PC-9 (cell line): ENCODE results near the gene PCDHGA5. TPM values are rescaled to one million over a fixed set of nuclear protein-coding genes. Genes with fewer than 3 reads are reported as not detected.
"Not testable (repeated sequence)": the region's sequence is repeated elsewhere in the genome, so short reads cannot be mapped to it uniquely, and the experiment has no call there.

Experiments
- BruUV-seq: library from RNA; stranded (reverse); fragments of 400-500 nt; replicated peaks from 2 replicates; lab custom pipeline; 2021; lab: Mats Ljungman, UMichigan
- CTCF ChIA-PET: fragments of 300-600 bp; sonication (Branson Sonifier 250); formaldehyde crosslinking; loops from one replicate; lab custom pipeline; 2022; ENCODE audit warnings: antibody characterized with exemption; lab: Charles Lee
- POLR2A ChIA-PET: fragments of 300-600 bp; sonication (Branson Sonifier 250); formaldehyde crosslinking; loops from one replicate; lab custom pipeline; 2022; ENCODE audit warnings: antibody characterized with exemption; ENCODE audit not compliant: unreplicated experiment; lab: Charles Lee
- DNase-seq, 2 experiments: peaks; one replicate each; pipeline versions ENCODE4 v3.0.0 to v3.0.0-alpha.2; 2015 to 2022; ENCODE audit warnings: mixed read lengths in 1 of 2
- H2AFZ ChIP-seq: fragments of 200-600 bp; sonication (generic); 2 replicates; pipeline ENCODE4 v1.8.1; 2017; ENCODE audit warnings: antibody characterized with exemption
- H3F3A ChIP-seq: fragments of 200-600 bp; sonication (generic); 2 replicates; pipeline ENCODE4 v1.8.1; 2017; ENCODE audit warnings: antibody characterized with exemption, mild to moderate bottlenecking, low read depth; ENCODE audit not compliant: insufficient read depth
- H3K27ac ChIP-seq: fragments of 200-600 bp; sonication (generic); 2 replicates; pipeline ENCODE4 v1.6.1; 2016; ENCODE audit warnings: mixed run types
- H3K27me3 ChIP-seq: fragments of 200-600 bp; sonication (generic); 2 replicates; pipeline ENCODE4 v1.6.1; 2016; ENCODE audit warnings: low read depth, mixed run types; ENCODE audit not compliant: insufficient read depth
- H3K36me3 ChIP-seq: fragments of 200-600 bp; sonication (generic); 2 replicates; pipeline ENCODE4 v1.6.1; 2016; ENCODE audit warnings: low read depth, mixed run types
- H3K4me1 ChIP-seq: fragments of 200-600 bp; sonication (generic); replicated peaks from 2 replicates; pipeline ENCODE4 v1.6.1; 2016; ENCODE audit warnings: mixed run types; ENCODE audit not compliant: insufficient read depth
- H3K4me2 ChIP-seq: fragments of 200-600 bp; sonication (generic); 2 replicates; pipeline ENCODE4 v1.6.1; 2017; ENCODE audit warnings: mixed run types
- H3K4me3 ChIP-seq: fragments of 200-600 bp; sonication (generic); 2 replicates; pipeline ENCODE4 v1.6.1; 2016; ENCODE audit warnings: mixed run types
- H3K79me2 ChIP-seq: fragments of 200-600 bp; sonication (generic); 2 replicates; pipeline ENCODE4 v1.6.1; 2017; ENCODE audit warnings: low read depth, mixed run types
- H3K9me2 ChIP-seq: fragments of 200-600 bp; sonication (generic); 2 replicates; pipeline ENCODE4 v1.8.1; 2017; ENCODE audit warnings: mild to moderate bottlenecking; ENCODE audit not compliant: insufficient read depth
- H3K9me3 ChIP-seq: fragments of 200-600 bp; sonication (generic); 2 replicates; pipeline ENCODE4 v1.8.1; 2016; ENCODE audit warnings: low read depth; ENCODE audit not compliant: insufficient read depth
- H4K20me1 ChIP-seq: fragments of 200-600 bp; sonication (generic); 2 replicates; pipeline ENCODE4 v1.8.1; 2017; ENCODE audit not compliant: insufficient read depth
- CTCF ChIP-seq: fragments of 200-600 bp; sonication (generic); conservative IDR thresholded peaks from 2 replicates; pipeline ENCODE4 v1.6.1; 2017; ENCODE audit warnings: mixed run types, antibody characterized with exemption, mild to moderate bottlenecking, moderate library complexity
- EZH2 ChIP-seq: fragments of 200-600 bp; sonication (generic); IDR thresholded peaks from 2 replicates; pipeline ENCODE4 v1.8.0; 2017; ENCODE audit warnings: antibody characterized with exemption, low read depth
- intact Hi-C: fragments of 100-400 bp; cut with micrococcal nuclease; formaldehyde crosslinking; loops from one replicate; pipeline ENCODE4 v1.10.0; 2022; ENCODE audit not compliant: unreplicated experiment
- total RNA-seq: library from RNA; stranded (reverse); gene quantifications from 2 replicates; pipeline ENCODE4 v1.2.3, GENCODE V29; 2021

The PCDHGA5 gene
- total RNA-seq, 1 experiment from 2014 or later, result 0.13 TPM

- intact Hi-C loops, result no loop called here
Observed at GRCh38 chr5:141392429-141393198, 28.7 kb downstream of the PCDHGA5 start, which contains the start of gene PCDHGA8. Gene PCDHGA8, plus strand, starts transcription at chr5:141392633. Its CDS starts 181 bp downstream, at chr5:141392814.

GRCh38 chr5:141393267-141393666 is 29.3 kb downstream of the PCDHGA5 start:
- TF ChIP-seq EZH2, result no peak
- Histone ChIP-seq H3F3A (no peaks in the 10 kb centered on the region), H3K4me3 (no peak overlapping the region), H3K9me2 (no peaks in the 10 kb centered on the region), H3K4me1 (no peaks in the 10 kb centered on the region), H3K79me2 (no peaks in the 10 kb centered on the region), H3K4me2 (no peak overlapping the region), H3K27ac (no peak overlapping the region), H3K36me3 (no peaks in the 10 kb centered on the region), H2AFZ (no peak overlapping the region), H3K27me3 (peaks cover 11% of the 10 kb centered on the region; the same call in 1 of the 2 replicates), H4K20me1 (no peaks in the 10 kb centered on the region), H3K9me3 (no peaks in the 10 kb centered on the region)
- DNase-seq, result no peak
- BruUV-seq, result no TSS peak
- intact Hi-C loops, result no loop called here
- CTCF ChIA-PET, result no interaction called here
- POLR2A ChIA-PET, result no interaction called here

More at GRCh38 chr5:141392429-141393198, 28.7 kb downstream of the PCDHGA5 start, which contains the start of gene PCDHGA8:
- Histone ChIP-seq H3K79me2 (no peaks in the 10 kb centered on the region), H4K20me1 (no peaks in the 10 kb centered on the region), H3F3A (no peaks in the 10 kb centered on the region), H2AFZ (no peak within 1 kb of the TSS), H3K36me3 (no peaks in the 10 kb centered on the region), H3K27me3 (peaks cover 12% of the 10 kb centered on the region; the same call in 1 of the 2 replicates), H3K9me3 (no peaks in the 10 kb centered on the region), H3K27ac (no peak within 1 kb of the TSS), H3K4me3 (no peak within 1 kb of the TSS), H3K4me1 (no peaks in the 10 kb centered on the region), H3K9me2 (no peaks in the 10 kb centered on the region), H3K4me2 (no peak within 1 kb of the TSS)
- ChIA-PET CTCF (no interaction called here), POLR2A (no interaction called here)
- TF ChIP-seq EZH2 (no peak), CTCF (peak; percentile 46; the same call in 1 of the 2 replicates)
- no peak for DNase-seq
- no TSS peak for BruUV-seq

- H3K27ac ChIP-seq, H3K79me2 ChIP-seq, POLR2A ChIA-PET, H3K4me2 ChIP-seq, H4K20me1 ChIP-seq, CTCF ChIA-PET, H2AFZ ChIP-seq, H3K9me3 ChIP-seq, H3F3A ChIP-seq, BruUV-seq, H3K4me1 ChIP-seq, H3K4me3 ChIP-seq, H3K9me2 ChIP-seq, H3K36me3 ChIP-seq, DNase-seq, intact Hi-C loops: not testable (repeated sequence)
- H3K27me3 ChIP-seq, result peaks cover 13% of the 10 kb centered on the region; the same call in 1 of the 2 replicates
Observed at GRCh38 chr5:141394401-141395187, 30.6 kb downstream of the PCDHGA5 start.

DNA sequence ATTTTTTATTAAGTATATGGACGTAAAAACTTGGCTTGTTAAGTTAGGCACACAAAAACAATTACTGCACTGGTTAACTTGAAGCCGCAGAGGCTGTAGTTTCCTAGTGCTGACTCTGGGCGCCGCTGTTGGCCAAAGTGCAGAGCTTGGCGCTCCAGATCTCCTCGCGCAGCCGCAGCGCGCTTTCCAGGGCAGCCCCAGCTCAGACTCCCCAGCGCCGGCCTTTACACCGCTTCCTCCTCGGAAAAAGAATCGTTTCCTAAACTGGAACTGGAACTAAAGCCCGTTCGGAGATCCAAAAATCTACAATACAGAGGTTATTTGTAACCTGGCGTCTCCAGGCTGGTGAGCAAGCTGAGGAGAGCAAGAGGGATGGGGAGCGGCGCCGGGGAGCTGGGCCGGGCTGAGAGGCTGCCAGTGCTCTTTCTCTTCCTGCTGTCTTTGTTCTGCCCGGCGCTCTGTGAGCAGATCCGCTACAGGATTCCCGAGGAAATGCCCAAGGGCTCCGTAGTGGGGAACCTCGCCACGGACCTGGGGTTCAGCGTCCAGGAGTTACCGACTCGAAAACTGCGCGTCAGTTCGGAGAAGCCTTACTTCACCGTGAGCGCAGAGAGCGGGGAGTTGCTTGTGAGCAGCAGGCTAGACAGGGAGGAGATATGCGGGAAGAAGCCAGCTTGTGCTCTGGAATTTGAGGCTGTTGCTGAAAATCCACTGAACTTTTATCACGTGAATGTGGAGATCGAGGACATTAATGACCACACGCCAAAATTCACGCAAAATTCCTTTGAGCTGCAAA is 34.0 kb downstream of the PCDHGA5 start, which contains the start of gene PCDHGB5:
Gene PCDHGB5, plus strand, starts transcription at position 192 of the 796 bp plus-strand sequence. Its CDS starts 181 bp downstream, at position 373.
- H3K79me2 ChIP-seq, POLR2A ChIA-PET, H3K4me3 ChIP-seq, H2AFZ ChIP-seq, BruUV-seq, DNase-seq, H3K9me3 ChIP-seq, H3K4me2 ChIP-seq, H3K36me3 ChIP-seq, H3K9me2 ChIP-seq, H3K4me1 ChIP-seq, H3K27ac ChIP-seq, H3F3A ChIP-seq, CTCF ChIA-PET, H4K20me1 ChIP-seq, intact Hi-C loops: not testable (repeated sequence)
- H3K27me3 ChIP-seq, result peaks cover 34% of the 10 kb centered on the region
